Measurements from ENCODE around the gene SCML1. TPM values are rescaled to one million over a fixed set of nuclear protein-coding genes. Genes with fewer than 3 reads are reported as not detected.
A peak's percentile ranks its signal among the peaks of the same experiment; 100 is the strongest.

Gene SCML1
- 10 to 100 TPM in 1 of 2 donors, 1 to 10 TPM in 1; 9.9 to 11.8 TPM for total RNA-seq
- total RNA-seq = 8.2 to 10.4 reads per million in 2 donors

- H3K27ac Mint-ChIP-seq = peak within 1 kb of the TSS; percentile 93
- H3K4me3 Mint-ChIP-seq = peak within 1 kb of the TSS; percentile 94
- DNase-seq (peak; percentile 60 to 78 (median 69)), ATAC-seq (peak; percentile 80)
- H3K4me1 Mint-ChIP-seq = peaks cover 19% of the 10 kb centered on the region
- no peaks in the 10 kb centered on the region for H3K9me3 ChIP-seq (ENCODE audit: control insufficient read depth, low read length, poor library complexity, severe bottlenecking)
- H3K27me3 Mint-ChIP-seq = no peaks in the 10 kb centered on the region
- H3K36me3 Mint-ChIP-seq (ENCODE audit: low read depth) = no peaks in the 10 kb centered on the region
Measured at GRCh38 chrX:17736856-17737709, at the start of gene SCML1. TSS of gene SCML1 (plus strand) at chrX:17737493. CDS start at chrX:17744187, 6,694 bp downstream.

GRCh38 chrX:17687648-17688047, 49.6 kb upstream of the SCML1 start:
- DNase-seq (no peak), ATAC-seq (no peak)
- Mint-ChIP-seq H3K27me3 (no peaks in the 10 kb centered on the region), H3K4me1 (no peaks in the 10 kb centered on the region), H3K27ac (no peak overlapping the region), H3K4me3 (no peak overlapping the region), H3K36me3 (ENCODE audit: low read depth) (no peaks in the 10 kb centered on the region)
- no peaks in the 10 kb centered on the region for H3K9me3 ChIP-seq (ENCODE audit: control insufficient read depth, low read length, poor library complexity, severe bottlenecking)

GRCh38 chrX:17689971-17690409, 47.3 kb upstream of the SCML1 start:
- DNase-seq (peak in 1 of 3 donors; percentile 12), ATAC-seq (no peak)
- H3K27me3 Mint-ChIP-seq = no peaks in the 10 kb centered on the region
- H3K4me3 Mint-ChIP-seq = no peak overlapping the region
- no peaks in the 10 kb centered on the region for H3K4me1 Mint-ChIP-seq
- H3K36me3 Mint-ChIP-seq (ENCODE audit: low read depth) = no peaks in the 10 kb centered on the region
- H3K27ac Mint-ChIP-seq = no peak overlapping the region
- no peaks in the 10 kb centered on the region for H3K9me3 ChIP-seq (ENCODE audit: control insufficient read depth, low read length, poor library complexity, severe bottlenecking)

GRCh38 chrX:17692709-17693346, 44.5 kb upstream of the SCML1 start:
- no peak for ATAC-seq
- Mint-ChIP-seq H3K27me3 (no peaks in the 10 kb centered on the region), H3K36me3 (ENCODE audit: low read depth) (no peaks in the 10 kb centered on the region), H3K4me3 (no peak overlapping the region), H3K4me1 (no peaks in the 10 kb centered on the region), H3K27ac (no peak overlapping the region)
- H3K9me3 ChIP-seq (ENCODE audit: control insufficient read depth, low read length, poor library complexity, severe bottlenecking) = no peaks in the 10 kb centered on the region
- DNase-seq = no peak

GRCh38 chrX:17697191-17697590, 40.1 kb upstream of the SCML1 start:
- no peak overlapping the region for H3K27ac Mint-ChIP-seq
- DNase-seq = no peak

GRCh38 chrX:17700976-17701375, 36.3 kb upstream of the SCML1 start:
- ATAC-seq (no peak), DNase-seq (no peak)
- Mint-ChIP-seq H3K27ac (no peak overlapping the region), H3K4me1 (no peaks in the 10 kb centered on the region), H3K27me3 (no peaks in the 10 kb centered on the region), H3K4me3 (no peak overlapping the region), H3K36me3 (ENCODE audit: low read depth) (no peaks in the 10 kb centered on the region)
- no peaks in the 10 kb centered on the region for H3K9me3 ChIP-seq (ENCODE audit: control insufficient read depth, low read length, poor library complexity, severe bottlenecking)

More at GRCh38 chrX:17697191-17697590, 40.1 kb upstream of the SCML1 start:
- no peaks in the 10 kb centered on the region for H3K9me3 ChIP-seq (ENCODE audit: control insufficient read depth, low read length, poor library complexity, severe bottlenecking)
- no peaks in the 10 kb centered on the region for H3K27me3 Mint-ChIP-seq
- ATAC-seq = no peak
- no peaks in the 10 kb centered on the region for H3K36me3 Mint-ChIP-seq (ENCODE audit: low read depth)
- H3K4me3 Mint-ChIP-seq = no peak overlapping the region
- no peaks in the 10 kb centered on the region for H3K4me1 Mint-ChIP-seq

- Mint-ChIP-seq H3K36me3 (ENCODE audit: low read depth) (no peaks in the 10 kb centered on the region), H3K27me3 (no peaks in the 10 kb centered on the region), H3K27ac (no peak overlapping the region), H3K4me1 (no peaks in the 10 kb centered on the region), H3K4me3 (no peak overlapping the region)
- no peaks in the 10 kb centered on the region for H3K9me3 ChIP-seq (ENCODE audit: control insufficient read depth, low read length, poor library complexity, severe bottlenecking)
- no peak for ATAC-seq
- DNase-seq = no peak
Measured at GRCh38 chrX:17703201-17703600, 34.1 kb upstream of the SCML1 start.

GRCh38 chrX:17705211-17705610, 32.1 kb upstream of the SCML1 start:
- Mint-ChIP-seq H3K4me3 (no peak overlapping the region), H3K27ac (no peak overlapping the region), H3K36me3 (ENCODE audit: low read depth) (no peaks in the 10 kb centered on the region), H3K27me3 (no peaks in the 10 kb centered on the region), H3K4me1 (no peaks in the 10 kb centered on the region)
- DNase-seq (no peak), ATAC-seq (no peak)
- H3K9me3 ChIP-seq (ENCODE audit: control insufficient read depth, low read length, poor library complexity, severe bottlenecking) = no peaks in the 10 kb centered on the region

GRCh38 chrX:17706676-17707075, 30.6 kb upstream of the SCML1 start:
- no peaks in the 10 kb centered on the region for H3K9me3 ChIP-seq (ENCODE audit: control insufficient read depth, low read length, poor library complexity, severe bottlenecking)
- Mint-ChIP-seq H3K36me3 (ENCODE audit: low read depth) (no peaks in the 10 kb centered on the region), H3K27ac (no peak overlapping the region), H3K4me3 (no peak overlapping the region), H3K27me3 (no peaks in the 10 kb centered on the region), H3K4me1 (no peaks in the 10 kb centered on the region)
- DNase-seq (no peak), ATAC-seq (no peak)

GRCh38 chrX:17707731-17708130, 29.6 kb upstream of the SCML1 start:
- no peaks in the 10 kb centered on the region for H3K9me3 ChIP-seq (ENCODE audit: control insufficient read depth, low read length, poor library complexity, severe bottlenecking)
- no peak overlapping the region for H3K27ac Mint-ChIP-seq
- no peak for ATAC-seq
- no peak overlapping the region for H3K4me3 Mint-ChIP-seq
- H3K4me1 Mint-ChIP-seq = no peaks in the 10 kb centered on the region
- no peaks in the 10 kb centered on the region for H3K27me3 Mint-ChIP-seq
- H3K36me3 Mint-ChIP-seq (ENCODE audit: low read depth) = no peaks in the 10 kb centered on the region
- DNase-seq = no peak

- Mint-ChIP-seq H3K4me3 (no peak overlapping the region), H3K27me3 (no peaks in the 10 kb centered on the region), H3K27ac (no peak overlapping the region), H3K4me1 (no peaks in the 10 kb centered on the region), H3K36me3 (ENCODE audit: low read depth) (no peaks in the 10 kb centered on the region)
- no peak for ATAC-seq
- DNase-seq = no peak
- H3K9me3 ChIP-seq (ENCODE audit: control insufficient read depth, low read length, poor library complexity, severe bottlenecking) = no peaks in the 10 kb centered on the region
Measured at GRCh38 chrX:17710871-17711301, 26.4 kb upstream of the SCML1 start.

- no peak for ATAC-seq
- H3K9me3 ChIP-seq (ENCODE audit: control insufficient read depth, low read length, poor library complexity, severe bottlenecking) = no peaks in the 10 kb centered on the region
- no peak for DNase-seq
- Mint-ChIP-seq H3K27ac (no peak overlapping the region), H3K4me3 (no peak overlapping the region), H3K27me3 (no peaks in the 10 kb centered on the region), H3K4me1 (no peaks in the 10 kb centered on the region), H3K36me3 (ENCODE audit: low read depth) (no peaks in the 10 kb centered on the region)
Measured at GRCh38 chrX:17713288-17713687, 24.0 kb upstream of the SCML1 start.

GRCh38 chrX:17718649-17719165, 18.6 kb upstream of the SCML1 start:
- Mint-ChIP-seq H3K27me3 (no peaks in the 10 kb centered on the region), H3K36me3 (ENCODE audit: low read depth) (no peaks in the 10 kb centered on the region), H3K4me3 (no peak overlapping the region), H3K27ac (no peak overlapping the region), H3K4me1 (no peaks in the 10 kb centered on the region)
- DNase-seq = no peak
- no peaks in the 10 kb centered on the region for H3K9me3 ChIP-seq (ENCODE audit: control insufficient read depth, low read length, poor library complexity, severe bottlenecking)
- ATAC-seq = no peak
